HepG2 (cell line): ENCODE measurements around the gene KLKB1. TPM values are rescaled to one million over a fixed set of nuclear protein-coding genes. Genes with fewer than 3 reads are reported as not detected.

ENCODE experiments used
- ATAC-seq: fragments of 200-7000 bp; cut with Tn5 transposase; 3 replicates; pipeline ENCODE4 v1.9.1; 2020; ENCODE audit warnings: mild to moderate bottlenecking, moderate library complexity
- BruUV-seq: library from RNA; stranded (reverse); fragments of 400-500 nt; replicated peaks from 2 replicates; lab custom pipeline; 2021; lab: Mats Ljungman, UMichigan
- CTCF ChIA-PET: fragments of 300-600 bp; formaldehyde crosslinking; extraction: SDS; loops from one replicate; lab custom pipeline; 2021; ENCODE audit warnings: low total read pairs, inconsistent platforms, low intra/inter-chr PET ratio; lab: Yijun Ruan, JAX
- POLR2A ChIA-PET: fragments of 350-600 bp; sonication (Branson Sonifier 250); formaldehyde crosslinking; loops from one replicate; lab custom pipeline; 2020; ENCODE audit warnings: antibody characterized with exemption, inconsistent platforms; lab: Yijun Ruan, JAX
- DNase-seq: peaks from one replicate; pipeline ENCODE4 v3.0.0-alpha.2; 2015; ENCODE audit warnings: low spot score
- FAIRE-seq: peaks from 3 replicates; lab custom pipeline; 2011; peaks lifted over from hg19 to GRCh38; lab: Jason Lieb, UNC
- H2AFZ ChIP-seq: one replicate; pipeline ENCODE4 v1.6.1; 2011; ENCODE audit warnings: low read length, inconsistent platforms
- H3K27ac ChIP-seq: fragments of 300-600 bp; 3 replicates; pipeline ENCODE4 v1.8.0; 2011; ENCODE audit warnings: mixed run types, mild to moderate bottlenecking, mixed read lengths, low read length, inconsistent platforms; ENCODE audit not compliant: insufficient read depth; ENCODE audit errors: extremely low read length
- H3K27me3 ChIP-seq, 2 experiments: fragments of 200-600 bp in 1 of 2; 2 replicates in 1 of 2; 3 replicates in 1 of 2; pipeline versions ENCODE4 v1.6.0 to v1.8.0; 2011; ENCODE audit warnings: low read length in 2 of 2, mild to moderate bottlenecking in 2 of 2, moderate library complexity in 2 of 2, inconsistent platforms in 1 of 2; ENCODE audit not compliant: insufficient read depth in 2 of 2, control insufficient read depth in 1 of 2
- H3K36me3 ChIP-seq, 2 experiments: fragments of 200-600 bp in 1 of 2; replicated peaks in 1 of 2; 2 replicates in 1 of 2; 3 replicates in 1 of 2; pipeline versions ENCODE4 v1.5.1 to v1.8.0; 2011; ENCODE audit warnings: low read length in 2 of 2, inconsistent platforms in 1 of 2; ENCODE audit not compliant: insufficient read depth in 2 of 2, control insufficient read depth in 1 of 2
- H3K4me1 ChIP-seq: 2 replicates; pipeline ENCODE4 v1.5.1; 2012; ENCODE audit warnings: low read length, inconsistent platforms; ENCODE audit not compliant: insufficient read depth
- H3K4me2 ChIP-seq: 2 replicates; pipeline ENCODE4 v1.6.0; 2011; ENCODE audit warnings: low read depth, low read length, inconsistent platforms
- H3K4me3 ChIP-seq, 3 experiments: fragments of 200-600 bp in 1 of 3; sonication (generic), shearing (Covaris generic) in 1 of 3; replicated peaks in 1 of 3; 2 replicates each; pipeline ENCODE4 v1.5.1; 2011 to 2016; ENCODE audit warnings: low read length in 3 of 3, inconsistent platforms in 2 of 3, low read depth in 2 of 3, mild to moderate bottlenecking in 2 of 3, control low read depth in 1 of 3, mixed read lengths in 1 of 3; ENCODE audit not compliant: insufficient read depth in 1 of 3
- H3K79me2 ChIP-seq: one replicate; pipeline ENCODE4 v1.6.1; 2011; ENCODE audit warnings: low read length, inconsistent platforms; ENCODE audit not compliant: insufficient read depth
- H3K9ac ChIP-seq: 2 replicates; pipeline ENCODE4 v1.6.0; 2011; ENCODE audit warnings: mild to moderate bottlenecking, low read depth, low read length, inconsistent platforms; ENCODE audit not compliant: insufficient read depth
- H3K9me3 ChIP-seq: 2 replicates; pipeline ENCODE4 v1.5.1; 2012; ENCODE audit warnings: mild to moderate bottlenecking, low read length
- H4K20me1 ChIP-seq: 2 replicates; pipeline ENCODE4 v1.6.0; 2011; ENCODE audit warnings: inconsistent platforms, mild to moderate bottlenecking, low read length, moderate library complexity; ENCODE audit not compliant: insufficient read depth
- ADNP ChIP-seq: sonication (generic); formaldehyde crosslinking; IDR thresholded peaks from 2 replicates; pipeline ENCODE4 v1.4.0; 2020; ENCODE audit warnings: missing genetic modification reagents
- HNRNPL ChIP-seq: fragments of 200-400 bp; formaldehyde crosslinking; IDR thresholded peaks from 2 replicates; pipeline ENCODE4 v1.6.1; 2017; ENCODE audit warnings: mild to moderate bottlenecking, low read depth, low read length
- NBN ChIP-seq: fragments of 450-650 bp; conservative IDR thresholded peaks from 2 replicates; pipeline ENCODE4 v1.6.1; 2017
- RELA ChIP-seq: sonication (generic); formaldehyde crosslinking; IDR thresholded peaks from 2 replicates; pipeline ENCODE4 v1.4.0; 2020; ENCODE audit warnings: missing genetic modification reagents
- ZBTB42 ChIP-seq: sonication (generic); formaldehyde crosslinking; IDR thresholded peaks from 2 replicates; pipeline ENCODE4 v1.5.0; 2020; ENCODE audit warnings: mild to moderate bottlenecking, missing genetic modification reagents
- ZFP37 ChIP-seq: sonication (generic); formaldehyde crosslinking; IDR thresholded peaks from 2 replicates; pipeline ENCODE4 v1.4.0; 2020; ENCODE audit warnings: missing genetic modification reagents, borderline replicate concordance
- ZKSCAN1 ChIP-seq: fragments of 150-350 bp; IDR thresholded peaks from 2 replicates; pipeline ENCODE4 v1.6.1; 2014; ENCODE audit warnings: low read length
- ZNF550 ChIP-seq: sonication (generic); formaldehyde crosslinking; IDR thresholded peaks from 2 replicates; pipeline ENCODE4 v1.4.0; 2020; ENCODE audit warnings: mild to moderate bottlenecking, missing genetic modification reagents, borderline replicate concordance
- WGBS: methylation state at CpG from one replicate; pipeline ENCODE4 v1.1.6; 2017; ENCODE audit warnings: low lambda C conversion rate; 5-methylcytosine and 5-hydroxymethylcytosine counted together
- in situ Hi-C: cut with HindIII; loops from 2 replicates; pipeline ENCODE4 v1.10.0; 2017; ENCODE audit warnings: low pct_unique_long_range_greater_than_20kb; ENCODE audit not compliant: extremely low pct_ligation_motif_present
- intact Hi-C: fragments of 100-400 bp; cut with micrococcal nuclease; formaldehyde crosslinking; loops from one replicate; pipeline ENCODE4 v1.10.0; 2022; ENCODE audit not compliant: unreplicated experiment
- polyA plus RNA-seq, 8 experiments: library from polyadenylated mRNA; depleted of rRNA in 3 of 8; stranded (reverse) in 7 of 8; unstranded in 1 of 8; fragments of >200 nt; fragmentation: Illumina TruSeq in 4 of 8; extraction: Trizol in 4 of 8; gene quantifications; 2 replicates each; pipeline versions ENCODE4 v1.2.1 to v1.2.3, GENCODE V29; 2011 to 2016; ENCODE audit warnings: low read depth in 4 of 8, missing spikeins in 1 of 8, mixed read lengths in 1 of 8; ENCODE audit not compliant: insufficient read depth in 1 of 8
- total RNA-seq, 5 experiments: library from RNA; depleted of rRNA; stranded (reverse); fragments of >200 nt; fragmentation: Illumina TruSeq; extraction: Trizol; gene quantifications; 2 replicates each; pipeline ENCODE4 v1.2.3, GENCODE V29; 2016; ENCODE audit warnings: low read depth in 1 of 5
- TF ChIP-seq, protein P1 (sequence below): sonication (generic); formaldehyde crosslinking; IDR thresholded peaks from 2 replicates; pipeline ENCODE4 v1.8.0; 2022; ENCODE audit warnings: mild to moderate bottlenecking, missing genetic modification reagents, moderate library complexity
- TF ChIP-seq, protein P2 (sequence below): sonication (generic); formaldehyde crosslinking; IDR thresholded peaks from 2 replicates; pipeline ENCODE4 v1.4.0; 2020; ENCODE audit warnings: missing genetic modification reagents
- TF ChIP-seq, protein P3 (sequence below): sonication (generic); formaldehyde crosslinking; IDR thresholded peaks from 2 replicates; pipeline ENCODE4 v1.4.0; 2020; ENCODE audit warnings: mild to moderate bottlenecking, missing genetic modification reagents

Gene KLKB1
- total and polyA plus RNA-seq, 2 of the 13 experiments (the other 11 are each of a cell fraction or from before 2014, with no cell fraction given), result 0.26 to 0.49 TPM

DNA sequence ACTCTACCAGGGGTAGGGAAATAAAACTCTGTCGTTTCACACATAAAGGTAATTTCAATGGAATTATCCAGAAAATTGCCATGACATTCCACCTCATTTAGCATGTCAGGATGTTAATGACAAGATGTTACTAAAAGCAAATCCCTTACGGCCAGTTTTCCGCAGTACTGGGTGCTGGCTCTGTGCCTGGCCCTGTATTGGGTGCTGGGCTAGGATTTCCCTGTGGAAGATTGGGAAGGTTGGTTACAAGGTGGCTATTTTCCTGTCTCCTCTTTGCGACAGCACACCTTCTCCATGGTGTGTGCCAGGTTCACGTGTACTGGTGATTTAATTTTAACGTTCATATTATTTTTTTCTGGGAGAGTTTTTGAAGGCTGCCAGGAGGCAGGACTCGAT lies 13.1 kb downstream of the KLKB1 start:
- H3K36me3 ChIP-seq, result no peaks in the 10 kb centered on the region
- DNase-seq, result no peak
- no peak overlapping the region for H3K9ac ChIP-seq
- 51% methylated on average over 7 of the region's 7 CpGs for WGBS
- in situ Hi-C loops (no loop called here), intact Hi-C loops (no loop called here)
- CTCF ChIA-PET, result no interaction called here
- POLR2A ChIA-PET, result no interaction called here
- H3K4me2 ChIP-seq, result no peak overlapping the region
- no peak overlapping the region for H3K4me3 ChIP-seq
- no peaks in the 10 kb centered on the region; a peak in 1 of 5 replicates for H3K27me3 ChIP-seq
- no TSS peak for BruUV-seq
- no peaks in the 10 kb centered on the region for H3K4me1 ChIP-seq
- no peaks in the 10 kb centered on the region for H4K20me1 ChIP-seq
- no peak for FAIRE-seq
- no peaks in the 10 kb centered on the region for H3K79me2 ChIP-seq
- H3K9me3 ChIP-seq, result no peaks in the 10 kb centered on the region
- no peak overlapping the region for H3K27ac ChIP-seq
- no peak overlapping the region for H2AFZ ChIP-seq
- TF ChIP-seq, protein P1, sequence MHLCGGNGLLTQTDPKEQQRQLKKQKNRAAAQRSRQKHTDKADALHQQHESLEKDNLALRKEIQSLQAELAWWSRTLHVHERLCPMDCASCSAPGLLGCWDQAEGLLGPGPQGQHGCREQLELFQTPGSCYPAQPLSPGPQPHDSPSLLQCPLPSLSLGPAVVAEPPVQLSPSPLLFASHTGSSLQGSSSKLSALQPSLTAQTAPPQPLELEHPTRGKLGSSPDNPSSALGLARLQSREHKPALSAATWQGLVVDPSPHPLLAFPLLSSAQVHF (CRISPR knock-in tag), result no peak
- TF ChIP-seq ZKSCAN1 (no peak), RELA (no peak), HNRNPL (no peak), ZNF550 (no peak), NBN (no peak), ADNP (CRISPR knock-in tag) (no peak), ZBTB42 (no peak), ZFP37 (no peak)
- TF ChIP-seq, protein P2, sequence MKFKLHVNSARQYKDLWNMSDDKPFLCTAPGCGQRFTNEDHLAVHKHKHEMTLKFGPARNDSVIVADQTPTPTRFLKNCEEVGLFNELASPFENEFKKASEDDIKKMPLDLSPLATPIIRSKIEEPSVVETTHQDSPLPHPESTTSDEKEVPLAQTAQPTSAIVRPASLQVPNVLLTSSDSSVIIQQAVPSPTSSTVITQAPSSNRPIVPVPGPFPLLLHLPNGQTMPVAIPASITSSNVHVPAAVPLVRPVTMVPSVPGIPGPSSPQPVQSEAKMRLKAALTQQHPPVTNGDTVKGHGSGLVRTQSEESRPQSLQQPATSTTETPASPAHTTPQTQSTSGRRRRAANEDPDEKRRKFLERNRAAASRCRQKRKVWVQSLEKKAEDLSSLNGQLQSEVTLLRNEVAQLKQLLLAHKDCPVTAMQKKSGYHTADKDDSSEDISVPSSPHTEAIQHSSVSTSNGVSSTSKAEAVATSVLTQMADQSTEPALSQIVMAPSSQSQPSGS (CRISPR knock-in tag), result no peak
- TF ChIP-seq, protein P3, sequence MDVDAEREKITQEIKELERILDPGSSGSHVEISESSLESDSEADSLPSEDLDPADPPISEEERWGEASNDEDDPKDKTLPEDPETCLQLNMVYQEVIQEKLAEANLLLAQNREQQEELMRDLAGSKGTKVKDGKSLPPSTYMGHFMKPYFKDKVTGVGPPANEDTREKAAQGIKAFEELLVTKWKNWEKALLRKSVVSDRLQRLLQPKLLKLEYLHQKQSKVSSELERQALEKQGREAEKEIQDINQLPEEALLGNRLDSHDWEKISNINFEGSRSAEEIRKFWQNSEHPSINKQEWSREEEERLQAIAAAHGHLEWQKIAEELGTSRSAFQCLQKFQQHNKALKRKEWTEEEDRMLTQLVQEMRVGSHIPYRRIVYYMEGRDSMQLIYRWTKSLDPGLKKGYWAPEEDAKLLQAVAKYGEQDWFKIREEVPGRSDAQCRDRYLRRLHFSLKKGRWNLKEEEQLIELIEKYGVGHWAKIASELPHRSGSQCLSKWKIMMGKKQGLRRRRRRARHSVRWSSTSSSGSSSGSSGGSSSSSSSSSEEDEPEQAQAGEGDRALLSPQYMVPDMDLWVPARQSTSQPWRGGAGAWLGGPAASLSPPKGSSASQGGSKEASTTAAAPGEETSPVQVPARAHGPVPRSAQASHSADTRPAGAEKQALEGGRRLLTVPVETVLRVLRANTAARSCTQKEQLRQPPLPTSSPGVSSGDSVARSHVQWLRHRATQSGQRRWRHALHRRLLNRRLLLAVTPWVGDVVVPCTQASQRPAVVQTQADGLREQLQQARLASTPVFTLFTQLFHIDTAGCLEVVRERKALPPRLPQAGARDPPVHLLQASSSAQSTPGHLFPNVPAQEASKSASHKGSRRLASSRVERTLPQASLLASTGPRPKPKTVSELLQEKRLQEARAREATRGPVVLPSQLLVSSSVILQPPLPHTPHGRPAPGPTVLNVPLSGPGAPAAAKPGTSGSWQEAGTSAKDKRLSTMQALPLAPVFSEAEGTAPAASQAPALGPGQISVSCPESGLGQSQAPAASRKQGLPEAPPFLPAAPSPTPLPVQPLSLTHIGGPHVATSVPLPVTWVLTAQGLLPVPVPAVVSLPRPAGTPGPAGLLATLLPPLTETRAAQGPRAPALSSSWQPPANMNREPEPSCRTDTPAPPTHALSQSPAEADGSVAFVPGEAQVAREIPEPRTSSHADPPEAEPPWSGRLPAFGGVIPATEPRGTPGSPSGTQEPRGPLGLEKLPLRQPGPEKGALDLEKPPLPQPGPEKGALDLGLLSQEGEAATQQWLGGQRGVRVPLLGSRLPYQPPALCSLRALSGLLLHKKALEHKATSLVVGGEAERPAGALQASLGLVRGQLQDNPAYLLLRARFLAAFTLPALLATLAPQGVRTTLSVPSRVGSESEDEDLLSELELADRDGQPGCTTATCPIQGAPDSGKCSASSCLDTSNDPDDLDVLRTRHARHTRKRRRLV (CRISPR knock-in tag), result no peak
- ATAC-seq, result no peak
